ENCODE measurements around the gene TRIM50.
"Not testable (repeated sequence)": the region's sequence is repeated elsewhere in the genome, so short reads cannot be mapped to it uniquely, and the experiment has no call there.

Gene TRIM50

GRCh38 chr7:73350306-73351068 lies 22.6 kb upstream of the TRIM50 start:
- no peak for DNase-seq (ENCODE audit: low spot score)

GRCh38 chr7:73349763-73350162 lies 21.9 kb upstream of the TRIM50 start:
- DNase-seq (ENCODE audit: low spot score) = no peak

- DNase-seq (ENCODE audit: low spot score) = no peak
Observed at GRCh38 chr7:73345951-73346350, 18.1 kb upstream of the TRIM50 start.

- no peak for DNase-seq (ENCODE audit: low spot score)
Observed at GRCh38 chr7:73345538-73345937, 17.7 kb upstream of the TRIM50 start.

GRCh38 chr7:73343671-73344380 lies 15.9 kb upstream of the TRIM50 start:
- DNase-seq (ENCODE audit: low spot score) = no peak

- DNase-seq (ENCODE audit: low spot score) = no peak
Observed at GRCh38 chr7:73342645-73343044, 14.8 kb upstream of the TRIM50 start.

GRCh38 chr7:73341877-73342276 lies 14.0 kb upstream of the TRIM50 start:
- DNase-seq (ENCODE audit: low spot score) = no peak

GRCh38 chr7:73340514-73340913 lies 12.6 kb upstream of the TRIM50 start:
- DNase-seq (ENCODE audit: low spot score) = no peak

- no peak for DNase-seq (ENCODE audit: low spot score)
Observed at GRCh38 chr7:73338321-73338720, 10.4 kb upstream of the TRIM50 start.

- no peak for DNase-seq (ENCODE audit: low spot score)
Observed at GRCh38 chr7:73332447-73332846, 4.6 kb upstream of the TRIM50 start.

- no peak for DNase-seq (ENCODE audit: low spot score)
Observed at GRCh38 chr7:73330772-73331171, 2.9 kb upstream of the TRIM50 start.

GRCh38 chr7:73329861-73330581 lies 2.1 kb upstream of the TRIM50 start:
- DNase-seq (ENCODE audit: low spot score) = no peak

- no peak for DNase-seq (ENCODE audit: low spot score)
Observed at GRCh38 chr7:73328696-73329095, 814 bp upstream of the TRIM50 start.

GRCh38 chr7:73327449-73327848 lies 433 bp downstream of the TRIM50 start:
- not testable (repeated sequence) for DNase-seq (ENCODE audit: low spot score)

- not testable (repeated sequence) for DNase-seq (ENCODE audit: low spot score)
Observed at GRCh38 chr7:73325424-73325823, 2.5 kb downstream of the TRIM50 start.

- peak; percentile 27 for DNase-seq (ENCODE audit: low spot score)
Observed at GRCh38 chr7:73324081-73324845, 3.6 kb downstream of the TRIM50 start.

- DNase-seq (ENCODE audit: low spot score) = not testable (repeated sequence)
Observed at GRCh38 chr7:73323434-73324080, 4.3 kb downstream of the TRIM50 start.

GRCh38 chr7:73320009-73320408 lies 7.9 kb downstream of the TRIM50 start:
- DNase-seq (ENCODE audit: low spot score) = not testable (repeated sequence)

- DNase-seq (ENCODE audit: low spot score) = not testable (repeated sequence)
Observed at GRCh38 chr7:73319541-73319940, 8.3 kb downstream of the TRIM50 start.

GRCh38 chr7:73318656-73319204 lies 9.2 kb downstream of the TRIM50 start:
- DNase-seq (ENCODE audit: low spot score) = not testable (repeated sequence)

GRCh38 chr7:73316521-73316920 lies 11.4 kb downstream of the TRIM50 start:
- DNase-seq (ENCODE audit: low spot score) = no peak
